Choroid plexus epithelial cell (primary cell): ENCODE results near the gene PRKG1.

ENCODE experiments used
- DNase-seq: peaks from one replicate; pipeline ENCODE4 v3.0.0-alpha.2; 2010; ENCODE audit warnings: low read depth
- H3K4me3 ChIP-seq: 2 replicates; pipeline ENCODE4 v1.5.1; 2011; ENCODE audit warnings: low read depth, mild to moderate bottlenecking, control low read depth, low read length, moderate library complexity
- CTCF ChIP-seq: conservative IDR thresholded peaks from 2 replicates; pipeline ENCODE4 v1.5.1; 2011; ENCODE audit warnings: low read depth, mild to moderate bottlenecking, control low read depth, inconsistent platforms, low read length, moderate library complexity

Gene PRKG1

GRCh38 chr10:51082857-51083256, 8.6 kb downstream of the PRKG1 start:
- no peak for DNase-seq
- no peak for TF ChIP-seq CTCF
- H3K4me3 ChIP-seq = no peak overlapping the region

- no peak overlapping the region for H3K4me3 ChIP-seq
- peak; percentile 44 for DNase-seq
- peak; percentile 8 for TF ChIP-seq CTCF
Measured at GRCh38 chr10:51083356-51083853, 9.1 kb downstream of the PRKG1 start.

- no peak for TF ChIP-seq CTCF
- no peak for DNase-seq
- H3K4me3 ChIP-seq = no peak overlapping the region
Measured at GRCh38 chr10:51085204-51085603, 10.9 kb downstream of the PRKG1 start.

GRCh38 chr10:51086710-51087109, 12.4 kb downstream of the PRKG1 start:
- no peak for TF ChIP-seq CTCF
- no peak for DNase-seq
- H3K4me3 ChIP-seq = no peak overlapping the region

GRCh38 chr10:51087114-51087513, 12.8 kb downstream of the PRKG1 start:
- DNase-seq = no peak
- H3K4me3 ChIP-seq = no peak overlapping the region
- no peak for TF ChIP-seq CTCF

- DNase-seq = peak; percentile 39
- H3K4me3 ChIP-seq = no peak overlapping the region
- TF ChIP-seq CTCF = no peak
Measured at GRCh38 chr10:51090190-51090589, 15.9 kb downstream of the PRKG1 start.

GRCh38 chr10:51092402-51092801, 18.1 kb downstream of the PRKG1 start:
- no peak for TF ChIP-seq CTCF
- H3K4me3 ChIP-seq = no peak overlapping the region
- peak; percentile 50 for DNase-seq
